HCT116 (cell line): ENCODE measurements around the gene NELL1. TPM values are rescaled to one million over a fixed set of nuclear protein-coding genes. Genes with fewer than 3 reads are reported as not detected.

ENCODE experiments used
- ATAC-seq: fragments of 200-7000 bp; cut with Tn5 transposase; 2 replicates; pipeline ENCODE4 v1.9.1; 2020; ENCODE audit warnings: mild to moderate bottlenecking, moderate library complexity
- BruUV-seq: library from RNA; stranded (reverse); fragments of 400-500 nt; replicated peaks from 2 replicates; lab custom pipeline; 2021; lab: Mats Ljungman, UMichigan
- CTCF ChIA-PET: fragments of 300-600 bp; sonication (Branson Sonifier 250); formaldehyde crosslinking; loops from one replicate; lab custom pipeline; 2021; ENCODE audit warnings: antibody characterized with exemption; lab: Charles Lee
- POLR2A ChIA-PET: fragments of 300-600, 350-600 bp; sonication (Branson Sonifier 250); formaldehyde crosslinking; loops from one replicate; lab custom pipeline; 2021; ENCODE audit warnings: antibody characterized with exemption; lab: Charles Lee
- RAD21 ChIA-PET, 2 experiments: fragments of 300-600 bp; sonication (Branson Sonifier 250); formaldehyde crosslinking; loops; one replicate each; lab custom pipeline; 2023; ENCODE audit warnings: low total read pairs in 2 of 2; ENCODE audit not compliant: uncharacterized antibody in 2 of 2, unreplicated experiment in 2 of 2, low non-redundant PET in 1 of 2; lab: Charles Lee
- DNase-seq: peaks from one replicate; pipeline ENCODE4 v3.0.0-alpha.2; 2010; ENCODE audit warnings: low read depth, low spot score
- H2AFZ ChIP-seq: fragments of 200-600 bp; shearing (Covaris generic), sonication (generic); 2 replicates; pipeline ENCODE4 v1.6.1; 2017; ENCODE audit warnings: low read depth, mixed run types, mixed read lengths, antibody characterized with exemption, low read length; ENCODE audit not compliant: poor library complexity, severe bottlenecking
- H3K27ac ChIP-seq: 2 replicates; pipeline ENCODE4 v1.5.1; 2012; ENCODE audit warnings: low read depth, low read length
- H3K27me3 ChIP-seq: fragments of 200-600 bp; sonication (generic); 2 replicates; pipeline ENCODE4 v1.6.1; 2016; ENCODE audit warnings: mixed run types, low read length, mixed read lengths; ENCODE audit not compliant: insufficient read depth
- H3K36me3 ChIP-seq, 2 experiments: fragments of 200-500 bp in 1 of 2; fragments of 200-600 bp in 1 of 2; sonication (Bioruptor generic) in 1 of 2; sonication (generic) in 1 of 2; 2 replicates each; pipeline versions ENCODE4 v1.5.1 to v1.6.1; 2014 to 2016; ENCODE audit warnings: low read length in 2 of 2, inconsistent platforms in 1 of 2, mixed read lengths in 1 of 2, mixed run types in 1 of 2; ENCODE audit not compliant: insufficient read depth in 2 of 2, control insufficient read depth in 1 of 2
- H3K4me1 ChIP-seq, 2 experiments: fragments of 200-600 bp in 1 of 2; sonication (generic) in 1 of 2; 2 replicates each; pipeline versions ENCODE4 v1.5.1 to v1.6.1; 2012 to 2017; ENCODE audit warnings: low read length in 2 of 2, inconsistent platforms in 1 of 2, mild to moderate bottlenecking in 1 of 2, mixed read lengths in 1 of 2, mixed run types in 1 of 2, moderate library complexity in 1 of 2; ENCODE audit not compliant: insufficient read depth in 2 of 2, control insufficient read depth in 1 of 2
- H3K4me2 ChIP-seq: fragments of 200-600 bp; sonication (generic); 2 replicates; pipeline ENCODE4 v1.6.1; 2017; ENCODE audit warnings: mixed run types, low read length, mixed read lengths
- H3K4me3 ChIP-seq, 2 experiments: fragments of 200-600 bp in 1 of 2; sonication (generic) in 1 of 2; replicated peaks in 1 of 2; 2 replicates each; pipeline ENCODE4 v1.5.1; 2011 to 2016; ENCODE audit warnings: low read length in 2 of 2, control low read depth in 1 of 2, low read depth in 1 of 2, mild to moderate bottlenecking in 1 of 2, mixed read lengths in 1 of 2, mixed run types in 1 of 2
- H3K79me2 ChIP-seq: fragments of 200-600 bp; sonication (generic); 2 replicates; pipeline ENCODE4 v1.6.1; 2017; ENCODE audit warnings: mild to moderate bottlenecking, mixed run types, low read length, moderate library complexity, mixed read lengths; ENCODE audit not compliant: insufficient read depth
- H3K9ac ChIP-seq: fragments of 200-600 bp; sonication (generic); 2 replicates; pipeline ENCODE4 v1.6.1; 2016; ENCODE audit warnings: low read length, mixed read lengths
- H3K9me2 ChIP-seq: fragments of 200-600 bp; sonication (generic), shearing (Covaris generic); 2 replicates; pipeline ENCODE4 v1.6.1; 2017; ENCODE audit warnings: mixed run types, mild to moderate bottlenecking, moderate library complexity; ENCODE audit not compliant: insufficient read depth
- H3K9me3 ChIP-seq, 2 experiments: fragments of 200-500 bp in 1 of 2; fragments of 200-600 bp in 1 of 2; sonication (Bioruptor generic) in 1 of 2; sonication (generic) in 1 of 2; 2 replicates each; pipeline ENCODE4 v1.6.1; 2014 to 2017; ENCODE audit warnings: low read length in 2 of 2, mixed read lengths in 2 of 2, inconsistent platforms in 1 of 2, low read depth in 1 of 2, mild to moderate bottlenecking in 1 of 2, mixed run types in 1 of 2, moderate library complexity in 1 of 2; ENCODE audit not compliant: control insufficient read depth in 1 of 2, insufficient read depth in 1 of 2
- H4K20me1 ChIP-seq: fragments of 200-600 bp; sonication (generic), shearing (Covaris generic); 2 replicates; pipeline ENCODE4 v1.6.1; 2017; ENCODE audit warnings: mixed run types, mild to moderate bottlenecking, moderate library complexity; ENCODE audit not compliant: insufficient read depth
- EZH2phosphoT487 ChIP-seq: fragments of 200-600 bp; IDR thresholded peaks from 2 replicates; pipeline ENCODE4 v1.6.1; 2018; ENCODE audit warnings: antibody characterized with exemption, borderline replicate concordance
- JUND ChIP-seq: IDR thresholded peaks from 2 replicates; pipeline ENCODE4 v1.6.1; 2012
- intact Hi-C: fragments of 100-400 bp; cut with micrococcal nuclease; formaldehyde crosslinking; loops from 2 replicates; pipeline ENCODE4 v1.10.0; 2022
- total RNA-seq: library from RNA; stranded (reverse); gene quantifications from one replicate; pipeline ENCODE4 v1.2.1, GENCODE V29; 2021; ENCODE audit not compliant: unreplicated experiment
- TF ChIP-seq, protein P1 (sequence below): IDR thresholded peaks from 2 replicates; pipeline ENCODE4 v1.6.1; 2012; ENCODE audit warnings: low read depth

The NELL1 gene
- total RNA-seq, 1 experiment from 2014 or later: not detected

DNA sequence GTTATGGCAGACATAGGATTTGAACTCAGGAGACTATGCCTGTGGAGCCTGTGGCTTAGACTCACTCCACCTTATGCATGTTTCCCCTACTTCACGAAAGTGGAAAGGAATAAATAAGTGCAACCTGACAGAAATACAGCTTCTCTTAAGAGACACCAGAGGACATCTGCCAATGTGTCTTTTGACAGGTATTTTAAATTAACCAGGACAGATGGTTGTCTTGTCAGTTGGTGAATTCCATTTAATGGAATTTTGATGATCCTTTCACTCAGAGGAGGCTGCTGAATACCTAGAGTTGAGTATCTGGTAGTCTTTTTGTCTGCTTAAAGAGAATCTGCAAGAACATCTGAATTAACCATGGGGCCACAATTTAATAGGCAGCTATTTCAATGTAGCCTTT is 46.1 kb downstream of the NELL1 start:
- ATAC-seq (no peak), DNase-seq (no peak)
- ChIA-PET POLR2A (no interaction called here), RAD21 (no interaction called here), CTCF (no interaction called here)
- no peaks in the 10 kb centered on the region for H3K36me3 ChIP-seq
- no peaks in the 10 kb centered on the region for H3K9me3 ChIP-seq
- no peaks in the 10 kb centered on the region for H3K4me1 ChIP-seq
- no peak overlapping the region for H3K4me3 ChIP-seq
- H3K79me2 ChIP-seq: no peaks in the 10 kb centered on the region
- H3K9me2 ChIP-seq: no peaks in the 10 kb centered on the region; the same call in 1 of the 2 replicates
- intact Hi-C loops: no loop called here
- H3K27ac ChIP-seq: no peak overlapping the region
- TF ChIP-seq, protein P1, sequence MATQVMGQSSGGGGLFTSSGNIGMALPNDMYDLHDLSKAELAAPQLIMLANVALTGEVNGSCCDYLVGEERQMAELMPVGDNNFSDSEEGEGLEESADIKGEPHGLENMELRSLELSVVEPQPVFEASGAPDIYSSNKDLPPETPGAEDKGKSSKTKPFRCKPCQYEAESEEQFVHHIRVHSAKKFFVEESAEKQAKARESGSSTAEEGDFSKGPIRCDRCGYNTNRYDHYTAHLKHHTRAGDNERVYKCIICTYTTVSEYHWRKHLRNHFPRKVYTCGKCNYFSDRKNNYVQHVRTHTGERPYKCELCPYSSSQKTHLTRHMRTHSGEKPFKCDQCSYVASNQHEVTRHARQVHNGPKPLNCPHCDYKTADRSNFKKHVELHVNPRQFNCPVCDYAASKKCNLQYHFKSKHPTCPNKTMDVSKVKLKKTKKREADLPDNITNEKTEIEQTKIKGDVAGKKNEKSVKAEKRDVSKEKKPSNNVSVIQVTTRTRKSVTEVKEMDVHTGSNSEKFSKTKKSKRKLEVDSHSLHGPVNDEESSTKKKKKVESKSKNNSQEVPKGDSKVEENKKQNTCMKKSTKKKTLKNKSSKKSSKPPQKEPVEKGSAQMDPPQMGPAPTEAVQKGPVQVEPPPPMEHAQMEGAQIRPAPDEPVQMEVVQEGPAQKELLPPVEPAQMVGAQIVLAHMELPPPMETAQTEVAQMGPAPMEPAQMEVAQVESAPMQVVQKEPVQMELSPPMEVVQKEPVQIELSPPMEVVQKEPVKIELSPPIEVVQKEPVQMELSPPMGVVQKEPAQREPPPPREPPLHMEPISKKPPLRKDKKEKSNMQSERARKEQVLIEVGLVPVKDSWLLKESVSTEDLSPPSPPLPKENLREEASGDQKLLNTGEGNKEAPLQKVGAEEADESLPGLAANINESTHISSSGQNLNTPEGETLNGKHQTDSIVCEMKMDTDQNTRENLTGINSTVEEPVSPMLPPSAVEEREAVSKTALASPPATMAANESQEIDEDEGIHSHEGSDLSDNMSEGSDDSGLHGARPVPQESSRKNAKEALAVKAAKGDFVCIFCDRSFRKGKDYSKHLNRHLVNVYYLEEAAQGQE: no peak
- no peak overlapping the region for H3K4me2 ChIP-seq
- H3K9ac ChIP-seq: no peak overlapping the region
- no peak overlapping the region for H2AFZ ChIP-seq
- BruUV-seq: no TSS peak
- H3K27me3 ChIP-seq: no peaks in the 10 kb centered on the region
- H4K20me1 ChIP-seq: no peaks in the 10 kb centered on the region; the same call in 1 of the 2 replicates

DNA sequence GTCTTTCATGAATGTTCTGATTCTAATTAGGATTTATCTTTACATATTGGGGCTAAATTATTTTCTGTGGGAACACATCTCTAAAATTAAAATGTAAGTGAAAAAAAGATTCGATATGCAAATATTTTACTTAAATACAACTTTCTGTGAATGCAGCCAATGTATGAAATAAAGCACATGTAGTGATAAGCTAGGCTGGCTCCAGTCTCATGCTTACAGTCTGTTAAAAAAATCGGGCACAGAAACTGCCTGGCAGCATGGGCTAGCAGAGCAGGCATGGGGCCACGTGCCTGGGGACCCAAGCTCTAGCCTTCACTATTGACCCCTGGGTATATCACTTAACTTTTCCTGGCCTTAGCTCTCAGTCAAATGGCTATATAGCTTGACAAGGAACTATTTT is 46.5 kb downstream of the NELL1 start:
- TF ChIP-seq JUND: no peak
- no peak for TF ChIP-seq EZH2phosphoT487
- DNase-seq (no peak), ATAC-seq (no peak)
- intact Hi-C loops: no loop called here
- H4K20me1 ChIP-seq: no peaks in the 10 kb centered on the region; the same call in 1 of the 2 replicates
- H3K36me3 ChIP-seq: no peaks in the 10 kb centered on the region
- no peaks in the 10 kb centered on the region for H3K79me2 ChIP-seq
- no peaks in the 10 kb centered on the region; the same call in 1 of the 2 replicates for H3K9me2 ChIP-seq
- H3K4me1 ChIP-seq: no peaks in the 10 kb centered on the region
- RAD21 ChIA-PET: no interaction called here
- H3K27me3 ChIP-seq: no peaks in the 10 kb centered on the region
- no peak overlapping the region for H3K27ac ChIP-seq
- POLR2A ChIA-PET: no interaction called here
- no peak overlapping the region for H3K9ac ChIP-seq
- no peak overlapping the region for H2AFZ ChIP-seq
- BruUV-seq: no TSS peak
- H3K4me2 ChIP-seq: no peak overlapping the region
- no peaks in the 10 kb centered on the region for H3K9me3 ChIP-seq
- CTCF ChIA-PET: no interaction called here
- no peak overlapping the region for H3K4me3 ChIP-seq
